Nephron progenitor cell (in vitro differentiated cells): ENCODE measurements around the gene ACVR2B.

Experiments
- DNase-seq: peaks from one replicate; pipeline ENCODE4 v3.0.0; 2021
- H3K27ac Mint-ChIP-seq: 2 replicates; pipeline ENCODE4 v1.8.0; 2021; ENCODE audit warnings: mild to moderate bottlenecking, moderate library complexity, mixed read lengths
- H3K27me3 Mint-ChIP-seq: 2 replicates; pipeline ENCODE4 v1.8.0; 2021; ENCODE audit warnings: mild to moderate bottlenecking, low read depth, mixed read lengths; ENCODE audit not compliant: poor library complexity
- H3K36me3 Mint-ChIP-seq: 2 replicates; pipeline ENCODE4 v1.8.0; 2021; ENCODE audit warnings: low read depth, mixed read lengths
- H3K4me1 Mint-ChIP-seq: 2 replicates; pipeline ENCODE4 v1.8.0; 2021; ENCODE audit warnings: mixed read lengths
- H3K4me3 Mint-ChIP-seq: 2 replicates; pipeline ENCODE4 v1.8.0; 2021; ENCODE audit warnings: mild to moderate bottlenecking, moderate library complexity, mixed read lengths
- H3K9me3 Mint-ChIP-seq: 2 replicates; pipeline ENCODE4 v1.8.0; 2021; ENCODE audit warnings: mild to moderate bottlenecking, moderate library complexity, mixed read lengths
- CTCF ChIP-seq: fragments of 200-600 bp; sonication (generic); IDR thresholded peaks from 2 replicates; pipeline ENCODE4 v1.5.0; 2021; ENCODE audit warnings: antibody characterized with exemption

The ACVR2B gene

GRCh38 chr3:38480930-38481329, 27.2 kb downstream of the ACVR2B start:
- Mint-ChIP-seq H3K4me3 (no peak overlapping the region), H3K9me3 (no peaks in the 10 kb centered on the region), H3K27ac (no peak overlapping the region), H3K4me1 (peaks cover 6% of the 10 kb centered on the region), H3K36me3 (peaks cover 56% of the 10 kb centered on the region), H3K27me3 (no peaks in the 10 kb centered on the region)
- no peak for TF ChIP-seq CTCF
- no peak for DNase-seq

GRCh38 chr3:38482951-38483350, 29.3 kb downstream of the ACVR2B start:
- no peaks in the 10 kb centered on the region for H3K4me1 Mint-ChIP-seq
- TF ChIP-seq CTCF, result no peak
- DNase-seq, result no peak
- no peaks in the 10 kb centered on the region for H3K9me3 Mint-ChIP-seq
- no peak overlapping the region for H3K4me3 Mint-ChIP-seq
- H3K27ac Mint-ChIP-seq, result no peak overlapping the region
- peaks cover 74% of the 10 kb centered on the region for H3K36me3 Mint-ChIP-seq
- no peaks in the 10 kb centered on the region for H3K27me3 Mint-ChIP-seq

- no peak for DNase-seq
- no peak for TF ChIP-seq CTCF
- Mint-ChIP-seq H3K27me3 (no peaks in the 10 kb centered on the region), H3K27ac (peak overlapping the region; percentile 67), H3K4me3 (no peak overlapping the region), H3K4me1 (no peaks in the 10 kb centered on the region), H3K36me3 (peaks cover 62% of the 10 kb centered on the region), H3K9me3 (no peaks in the 10 kb centered on the region)
Observed at GRCh38 chr3:38487323-38487722, 33.6 kb downstream of the ACVR2B start.

- H3K27ac Mint-ChIP-seq, result no peak overlapping the region
- no peaks in the 10 kb centered on the region for H3K9me3 Mint-ChIP-seq
- DNase-seq, result no peak
- no peak for TF ChIP-seq CTCF
- H3K4me3 Mint-ChIP-seq, result no peak overlapping the region
- no peaks in the 10 kb centered on the region for H3K4me1 Mint-ChIP-seq
- H3K36me3 Mint-ChIP-seq, result peaks cover 47% of the 10 kb centered on the region
- H3K27me3 Mint-ChIP-seq, result no peaks in the 10 kb centered on the region
Observed at GRCh38 chr3:38488949-38489348, 35.3 kb downstream of the ACVR2B start.

GRCh38 chr3:38489766-38490165, 36.1 kb downstream of the ACVR2B start:
- no peaks in the 10 kb centered on the region for H3K9me3 Mint-ChIP-seq
- H3K4me1 Mint-ChIP-seq, result no peaks in the 10 kb centered on the region
- no peak for DNase-seq
- no peak for TF ChIP-seq CTCF
- no peaks in the 10 kb centered on the region for H3K27me3 Mint-ChIP-seq
- no peak overlapping the region for H3K27ac Mint-ChIP-seq
- no peak overlapping the region for H3K4me3 Mint-ChIP-seq
- H3K36me3 Mint-ChIP-seq, result peaks cover 41% of the 10 kb centered on the region

- H3K4me1 Mint-ChIP-seq, result no peaks in the 10 kb centered on the region
- peak overlapping the region; percentile 2 for H3K27ac Mint-ChIP-seq
- TF ChIP-seq CTCF, result no peak
- DNase-seq, result no peak
- no peaks in the 10 kb centered on the region for H3K9me3 Mint-ChIP-seq
- H3K4me3 Mint-ChIP-seq, result no peak overlapping the region
- peaks cover 34% of the 10 kb centered on the region for H3K36me3 Mint-ChIP-seq
- H3K27me3 Mint-ChIP-seq, result no peaks in the 10 kb centered on the region
Observed at GRCh38 chr3:38490281-38491030, 36.8 kb downstream of the ACVR2B start.
